ENCODE measurements around the gene GID4. TPM values are rescaled to one million over a fixed set of nuclear protein-coding genes. Genes with fewer than 3 reads are reported as not detected.

GID4 gene
- total RNA-seq, 6 experiments from 2014 or later: 4.8 to 6.1 (median 5.3) TPM

- no peak overlapping the region for H3K4me3 ChIP-seq
- no CpG with 5 or more reads among the region's 3 CpGs for WGBS (ENCODE audit: insufficient coverage, low coverage, low lambda C conversion rate, missing lambda C conversion rate)
- peak in 1 of 3 donors; percentile 56 for DNase-seq
- H3K27me3 ChIP-seq: no peaks in the 10 kb centered on the region
- peak in 3 of 4 donors; percentile 1 to 21 (median 2) for ATAC-seq
- H3K9me3 ChIP-seq: no peaks in the 10 kb centered on the region
- H3K27ac ChIP-seq: no peak overlapping the region
- H3K36me3 ChIP-seq: peaks cover 0 to 23% (median 7%) of the 10 kb centered on the region in 4 donors
- TF ChIP-seq POLR2A (IDR thresholded peaks at IDR 0.05) (no peak), CTCF (IDR thresholded peaks at IDR 0.05) (no peak)
- intact Hi-C loops (cut with DNase I): no loop called here
- H3K4me1 ChIP-seq: peaks cover 0 to 3% (median 0%) of the 10 kb centered on the region in 4 donors
Measured at GRCh38 chr17:18105027-18105426, 65.8 kb downstream of the GID4 start.

DNA sequence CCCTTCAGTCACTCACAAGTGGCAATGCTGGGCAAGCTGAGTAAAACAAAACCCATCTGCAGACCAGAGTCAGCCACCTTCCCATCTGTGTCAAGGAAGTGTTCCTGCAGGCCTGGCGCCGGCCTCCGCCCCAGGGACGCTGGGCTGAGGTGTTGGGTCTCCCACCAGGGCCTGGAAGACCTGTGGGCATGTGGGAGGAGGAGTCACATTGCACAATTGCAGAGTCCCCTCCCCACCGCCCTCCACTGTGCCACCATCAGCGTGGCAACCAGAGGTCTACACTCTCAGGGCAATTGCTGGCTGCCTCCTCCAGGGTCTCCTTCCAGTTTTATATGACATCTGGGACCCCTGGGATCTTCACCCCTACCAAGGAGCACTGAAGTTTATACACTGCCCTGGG, 66.4 kb downstream of the GID4 start:
- Histone ChIP-seq H3K27me3 (no peaks in the 10 kb centered on the region), H3K4me1 (peaks cover 0 to 6% (median under 1%) of the 10 kb centered on the region in 4 donors), H3K4me3 (no peak overlapping the region), H3K36me3 (peaks cover 0 to 23% (median 4%) of the 10 kb centered on the region in 4 donors), H3K9me3 (no peaks in the 10 kb centered on the region), H3K27ac (no peak overlapping the region)
- no peak for ATAC-seq
- DNase-seq: peak in 1 of 3 donors; percentile 50
- no peak for TF ChIP-seq CTCF (IDR thresholded peaks at IDR 0.05)
- TF ChIP-seq POLR2A (IDR thresholded peaks at IDR 0.05): no peak
- 0% methylated on average over 1 of the region's 6 CpGs for WGBS (ENCODE audit: insufficient coverage, low coverage, low lambda C conversion rate, missing lambda C conversion rate)
- intact Hi-C loops (cut with DNase I): no loop called here

DNA sequence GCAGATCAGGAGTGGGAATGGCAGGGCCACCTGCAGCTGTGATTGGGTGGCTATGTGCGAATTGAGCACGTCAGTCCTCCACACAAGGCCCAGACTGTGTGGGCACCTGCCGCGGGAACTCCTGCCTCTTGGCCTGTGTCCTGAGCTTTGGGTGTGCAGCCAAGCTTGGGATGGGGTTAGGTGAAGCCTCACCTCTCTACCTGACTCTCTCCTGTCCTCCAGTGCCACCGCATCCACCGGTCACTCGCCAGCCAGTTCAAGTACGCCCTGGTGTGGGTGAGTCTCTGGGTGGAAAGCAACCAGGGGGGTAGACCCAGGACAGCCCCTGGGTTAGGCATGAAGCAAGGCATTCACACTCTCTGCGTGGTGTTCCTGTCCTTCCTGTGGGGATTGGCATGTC, 67.0 kb downstream of the GID4 start:
- no peaks in the 10 kb centered on the region for H3K27me3 ChIP-seq
- peak in 3 of 4 donors; percentile 1 to 19 (median 1) for ATAC-seq
- DNase-seq: peak in 1 of 3 donors; percentile 69
- intact Hi-C loops (cut with DNase I): no loop called here
- H3K4me1 ChIP-seq: peaks cover 0 to 12% (median 3%) of the 10 kb centered on the region in 4 donors
- TF ChIP-seq CTCF (IDR thresholded peaks at IDR 0.05): no peak
- no peak overlapping the region for H3K27ac ChIP-seq
- H3K36me3 ChIP-seq: peaks cover 0 to 23% (median 4%) of the 10 kb centered on the region in 4 donors
- WGBS (ENCODE audit: insufficient coverage, low coverage, low lambda C conversion rate, missing lambda C conversion rate): 39% methylated on average over 3 of the region's 9 CpGs
- H3K9me3 ChIP-seq: no peaks in the 10 kb centered on the region
- no peak overlapping the region for H3K4me3 ChIP-seq

- TF ChIP-seq POLR2A (IDR thresholded peaks at IDR 0.05) (no peak), CTCF (IDR thresholded peaks at IDR 0.05) (no peak)
- Histone ChIP-seq H3K4me3 (no peak overlapping the region), H3K4me1 (peaks cover 0 to 15% (median 3%) of the 10 kb centered on the region in 4 donors), H3K27me3 (no peaks in the 10 kb centered on the region), H3K9me3 (no peaks in the 10 kb centered on the region), H3K27ac (no peak overlapping the region), H3K36me3 (peaks cover 0 to 23% (median 4%) of the 10 kb centered on the region in 4 donors)
- 53% methylated on average over 2 of the region's 14 CpGs for WGBS (ENCODE audit: insufficient coverage, low coverage, low lambda C conversion rate, missing lambda C conversion rate)
- ATAC-seq: no peak
- intact Hi-C loops (cut with DNase I): no loop called here
- peak in 1 of 3 donors; percentile 48 for DNase-seq
Measured at GRCh38 chr17:18107061-18107790, 68.0 kb downstream of the GID4 start.

Data from right lobe of liver (tissue), 6 donors.